ENCODE results near the gene OR5K3.

OR5K3 gene

DNA sequence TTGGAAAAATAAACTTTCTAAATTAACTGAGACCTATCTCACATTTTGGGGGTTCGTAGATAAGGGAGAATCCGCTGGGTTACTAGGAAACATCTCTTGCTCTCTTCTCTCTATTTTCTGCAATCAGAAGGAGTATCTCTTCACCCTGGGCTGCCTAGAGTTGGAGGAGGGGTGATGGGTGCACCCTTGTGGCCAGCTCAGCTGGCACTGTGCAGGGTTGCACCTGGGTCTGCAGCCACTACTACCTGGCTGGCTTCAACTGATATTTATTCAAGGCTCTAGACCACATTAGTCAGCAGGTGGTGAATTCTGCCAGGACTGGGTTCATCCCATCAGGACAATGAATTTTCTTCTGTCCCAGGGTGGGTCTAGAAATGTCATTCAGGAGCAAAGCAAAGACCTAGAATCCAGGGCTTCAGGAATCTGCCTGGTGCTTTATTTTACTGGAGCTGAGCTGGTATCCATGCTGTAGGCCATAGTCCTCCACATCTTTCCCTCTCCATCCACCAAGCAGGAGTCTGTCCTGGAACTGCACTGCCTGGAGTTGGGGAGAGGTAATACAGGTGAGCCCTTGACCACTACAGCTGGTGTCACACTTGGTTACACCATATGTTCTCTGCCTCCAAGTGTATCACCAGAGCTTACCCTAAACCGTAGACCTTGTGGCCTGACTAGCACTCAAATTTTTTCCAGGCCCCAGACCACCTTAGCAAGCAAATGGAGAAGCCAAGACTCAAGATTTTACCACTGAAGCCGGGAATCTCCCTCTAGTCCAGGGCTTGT, 22.8 kb upstream of the OR5K3 start:
- no peaks in the 10 kb centered on the region for H3F3A ChIP-seq (ENCODE audit: insufficient read depth)
- no peaks in the 10 kb centered on the region for H3K9me2 ChIP-seq (replicated peaks; ENCODE audit: insufficient read depth, low read length)
- no peaks in the 10 kb centered on the region for H3K27me3 ChIP-seq (ENCODE audit: low read length)
- no peak overlapping the region for H3K27ac ChIP-seq (ENCODE audit: low read depth, low read length)
- H2AFZ ChIP-seq (ENCODE audit: low read depth, low read length, severe bottlenecking) = no peak overlapping the region
- no peaks in the 10 kb centered on the region for H3K79me2 ChIP-seq (ENCODE audit: insufficient read depth, low read length)
- H4K20me1 ChIP-seq (ENCODE audit: low read depth, low read length) = no peaks in the 10 kb centered on the region; the same call in 1 of the 2 replicates
- no peaks in the 10 kb centered on the region for H3K9me3 ChIP-seq (ENCODE audit: insufficient read depth, low read length)
- H3K9ac ChIP-seq (ENCODE audit: low read length) = no peak overlapping the region
- no peaks in the 10 kb centered on the region for H3K36me3 ChIP-seq (ENCODE audit: low read length)
- TF ChIP-seq, protein P1, sequence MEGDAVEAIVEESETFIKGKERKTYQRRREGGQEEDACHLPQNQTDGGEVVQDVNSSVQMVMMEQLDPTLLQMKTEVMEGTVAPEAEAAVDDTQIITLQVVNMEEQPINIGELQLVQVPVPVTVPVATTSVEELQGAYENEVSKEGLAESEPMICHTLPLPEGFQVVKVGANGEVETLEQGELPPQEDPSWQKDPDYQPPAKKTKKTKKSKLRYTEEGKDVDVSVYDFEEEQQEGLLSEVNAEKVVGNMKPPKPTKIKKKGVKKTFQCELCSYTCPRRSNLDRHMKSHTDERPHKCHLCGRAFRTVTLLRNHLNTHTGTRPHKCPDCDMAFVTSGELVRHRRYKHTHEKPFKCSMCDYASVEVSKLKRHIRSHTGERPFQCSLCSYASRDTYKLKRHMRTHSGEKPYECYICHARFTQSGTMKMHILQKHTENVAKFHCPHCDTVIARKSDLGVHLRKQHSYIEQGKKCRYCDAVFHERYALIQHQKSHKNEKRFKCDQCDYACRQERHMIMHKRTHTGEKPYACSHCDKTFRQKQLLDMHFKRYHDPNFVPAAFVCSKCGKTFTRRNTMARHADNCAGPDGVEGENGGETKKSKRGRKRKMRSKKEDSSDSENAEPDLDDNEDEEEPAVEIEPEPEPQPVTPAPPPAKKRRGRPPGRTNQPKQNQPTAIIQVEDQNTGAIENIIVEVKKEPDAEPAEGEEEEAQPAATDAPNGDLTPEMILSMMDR (IDR thresholded peaks at IDR 0.05; ENCODE audit: insufficient read depth, low read length, poor library complexity, severe bottlenecking) = no peak
- TF ChIP-seq EZH2phosphoT487 (conservative IDR thresholded peaks at IDR 0.05; ENCODE audit: low read length) = no peak
- no peak overlapping the region for H3K4me2 ChIP-seq (ENCODE audit: low read depth, low read length, poor library complexity, severe bottlenecking)
- no peak overlapping the region for H3K4me3 ChIP-seq (ENCODE audit: insufficient read depth, low read length, poor library complexity, severe bottlenecking)

DNA sequence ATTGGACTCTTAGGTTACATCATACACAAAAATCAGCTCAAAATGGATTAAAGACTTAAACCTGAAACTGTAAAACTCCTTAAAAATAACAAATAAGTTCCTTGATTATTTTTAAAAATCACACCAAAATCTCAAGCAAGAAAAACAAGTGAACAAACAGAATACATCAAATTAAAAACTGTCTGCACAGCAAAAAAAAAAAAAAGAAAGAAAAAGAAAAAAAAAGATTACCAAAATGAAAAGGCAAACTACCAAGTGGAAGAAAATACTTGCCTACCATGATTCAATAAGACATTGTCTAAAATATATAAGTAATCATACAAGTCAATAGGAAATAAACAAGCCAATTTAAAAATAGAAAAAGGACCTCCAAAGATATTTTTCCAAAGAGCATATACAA, 19.3 kb upstream of the OR5K3 start:
- no peak overlapping the region for H3K27ac ChIP-seq (ENCODE audit: low read depth, low read length)
- H3K4me2 ChIP-seq (ENCODE audit: low read depth, low read length, poor library complexity, severe bottlenecking) = no peak overlapping the region
- no peaks in the 10 kb centered on the region for H3K9me2 ChIP-seq (replicated peaks; ENCODE audit: insufficient read depth, low read length)
- TF ChIP-seq, protein P1 (IDR thresholded peaks at IDR 0.05; ENCODE audit: insufficient read depth, low read length, poor library complexity, severe bottlenecking) = no peak
- TF ChIP-seq EZH2phosphoT487 (conservative IDR thresholded peaks at IDR 0.05; ENCODE audit: low read length) = no peak
- no peaks in the 10 kb centered on the region for H4K20me1 ChIP-seq (ENCODE audit: low read depth, low read length)
- no peaks in the 10 kb centered on the region for H3K9me3 ChIP-seq (ENCODE audit: insufficient read depth, low read length)
- H3F3A ChIP-seq (ENCODE audit: insufficient read depth) = no peaks in the 10 kb centered on the region
- no peak overlapping the region for H2AFZ ChIP-seq (ENCODE audit: low read depth, low read length, severe bottlenecking)
- no peak overlapping the region for H3K4me3 ChIP-seq (ENCODE audit: insufficient read depth, low read length, poor library complexity, severe bottlenecking)
- no peaks in the 10 kb centered on the region for H3K27me3 ChIP-seq (ENCODE audit: low read length)
- H3K36me3 ChIP-seq (ENCODE audit: low read length) = no peaks in the 10 kb centered on the region
- no peaks in the 10 kb centered on the region for H3K79me2 ChIP-seq (ENCODE audit: insufficient read depth, low read length)
- no peak overlapping the region for H3K9ac ChIP-seq (ENCODE audit: low read length)

DNA sequence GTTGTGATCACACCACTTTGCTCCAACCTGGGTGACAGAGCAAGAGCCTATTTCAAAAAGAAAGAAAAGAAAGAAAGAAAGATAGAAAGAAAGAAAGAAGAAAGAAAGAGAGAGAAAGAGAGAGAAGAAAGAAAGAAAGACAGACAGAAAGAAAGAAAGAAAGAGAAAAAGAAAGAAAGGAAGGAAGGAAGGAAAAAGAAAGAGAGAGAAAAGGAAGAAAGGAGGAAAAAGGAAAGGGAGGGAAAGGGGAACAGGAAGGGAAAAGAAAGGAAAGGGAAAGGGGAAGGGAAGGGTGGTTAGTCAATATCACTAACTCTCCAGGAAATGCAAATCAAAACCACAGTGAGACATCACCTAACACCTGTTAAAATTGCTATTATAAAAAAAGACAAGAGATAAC, 18.6 kb upstream of the OR5K3 start:
- H3K9me2 ChIP-seq (replicated peaks; ENCODE audit: insufficient read depth, low read length) = no peaks in the 10 kb centered on the region
- no peaks in the 10 kb centered on the region for H3K79me2 ChIP-seq (ENCODE audit: insufficient read depth, low read length)
- no peak overlapping the region for H3K27ac ChIP-seq (ENCODE audit: low read depth, low read length)
- no peaks in the 10 kb centered on the region for H4K20me1 ChIP-seq (ENCODE audit: low read depth, low read length)
- no peaks in the 10 kb centered on the region for H3K9me3 ChIP-seq (ENCODE audit: insufficient read depth, low read length)
- no peak overlapping the region for H2AFZ ChIP-seq (ENCODE audit: low read depth, low read length, severe bottlenecking)
- H3K4me3 ChIP-seq (ENCODE audit: insufficient read depth, low read length, poor library complexity, severe bottlenecking) = no peak overlapping the region
- H3K27me3 ChIP-seq (ENCODE audit: low read length) = no peaks in the 10 kb centered on the region
- H3K36me3 ChIP-seq (ENCODE audit: low read length) = no peaks in the 10 kb centered on the region
- no peak overlapping the region for H3K9ac ChIP-seq (ENCODE audit: low read length)
- no peaks in the 10 kb centered on the region for H3F3A ChIP-seq (ENCODE audit: insufficient read depth)
- H3K4me2 ChIP-seq (ENCODE audit: low read depth, low read length, poor library complexity, severe bottlenecking) = no peak overlapping the region
- TF ChIP-seq, protein P1 (IDR thresholded peaks at IDR 0.05; ENCODE audit: insufficient read depth, low read length, poor library complexity, severe bottlenecking) = no peak

Measured in SU-DHL-6 (cell line).